AG10803 (cell line): ENCODE data around the gene NPIPA1.
"Not testable (repeated sequence)": the region's sequence is repeated elsewhere in the genome, so short reads cannot be mapped to it uniquely, and the experiment has no call there.

Experiments used
- DNase-seq: peaks from one replicate; pipeline ENCODE4 v3.0.0; 2010; ENCODE audit warnings: low read depth
- H3K4me3 ChIP-seq: 2 replicates; pipeline ENCODE4 v1.5.1; 2011; ENCODE audit warnings: mild to moderate bottlenecking, low read length, control low read depth

NPIPA1 gene

DNA sequence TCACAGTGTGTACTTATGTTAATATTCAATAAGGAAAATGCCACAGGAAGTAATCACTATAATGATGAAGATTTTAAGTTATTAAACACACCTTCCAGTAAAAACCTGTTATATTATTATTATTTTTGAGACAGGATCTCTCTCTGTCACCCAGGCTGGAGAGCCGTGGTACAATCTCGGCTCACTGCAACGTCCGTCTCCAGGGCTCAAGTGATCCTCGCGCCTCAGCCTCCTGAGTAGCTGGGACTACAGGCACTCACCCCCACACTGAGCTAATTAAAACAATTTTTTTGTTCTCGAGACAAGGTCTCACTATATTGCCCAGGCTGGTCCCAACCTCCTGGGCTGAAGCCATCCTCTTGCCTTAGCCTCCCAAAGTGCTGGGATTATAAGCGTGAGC lies 41.0 kb downstream of the NPIPA1 start:
- H3K4me3 ChIP-seq, DNase-seq: not testable (repeated sequence)

DNA sequence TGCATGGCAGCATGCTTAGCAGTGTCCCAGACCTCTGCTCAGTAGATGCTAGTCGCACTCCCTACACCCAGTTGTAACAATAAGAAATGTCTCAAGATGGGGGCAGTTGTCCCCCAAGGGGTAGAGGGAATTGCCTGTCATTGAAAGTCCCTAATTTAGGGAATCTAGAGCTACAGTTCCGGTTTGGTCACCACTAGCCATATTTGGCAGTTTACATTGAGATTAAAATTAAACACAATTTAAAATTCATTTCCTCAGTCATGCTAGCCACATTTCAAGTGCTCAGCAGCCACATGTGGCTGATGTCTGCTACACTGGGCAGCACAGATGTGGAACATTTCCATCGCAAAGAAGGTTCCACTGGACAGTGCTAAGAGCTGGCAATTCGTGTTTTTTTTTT lies 41.7 kb downstream of the NPIPA1 start:
- not testable (repeated sequence) for H3K4me3 ChIP-seq

DNA sequence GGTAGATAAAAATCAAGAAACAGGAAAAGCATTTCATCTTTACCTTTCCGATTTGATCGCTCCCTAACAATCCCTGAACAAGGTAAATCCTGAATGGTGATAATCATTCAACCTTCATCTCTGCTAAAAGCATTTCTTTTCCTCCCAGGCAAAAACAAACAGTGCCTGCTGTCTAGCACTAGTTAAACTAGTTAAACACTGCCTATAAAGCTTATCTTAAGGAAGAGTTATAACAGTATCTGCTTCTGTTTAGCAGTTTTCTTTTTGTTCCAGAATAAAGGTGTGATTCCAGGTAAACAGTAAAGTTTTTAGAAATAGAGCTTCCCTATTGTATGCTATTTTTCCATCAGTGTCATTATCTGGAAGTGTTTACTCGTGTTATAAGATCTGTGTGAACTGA lies 44.0 kb downstream of the NPIPA1 start:
- not testable (repeated sequence) for H3K4me3 ChIP-seq, DNase-seq

More for the DNA sequence above, 41.7 kb downstream of the NPIPA1 start:
- not testable (repeated sequence) for DNase-seq

DNA sequence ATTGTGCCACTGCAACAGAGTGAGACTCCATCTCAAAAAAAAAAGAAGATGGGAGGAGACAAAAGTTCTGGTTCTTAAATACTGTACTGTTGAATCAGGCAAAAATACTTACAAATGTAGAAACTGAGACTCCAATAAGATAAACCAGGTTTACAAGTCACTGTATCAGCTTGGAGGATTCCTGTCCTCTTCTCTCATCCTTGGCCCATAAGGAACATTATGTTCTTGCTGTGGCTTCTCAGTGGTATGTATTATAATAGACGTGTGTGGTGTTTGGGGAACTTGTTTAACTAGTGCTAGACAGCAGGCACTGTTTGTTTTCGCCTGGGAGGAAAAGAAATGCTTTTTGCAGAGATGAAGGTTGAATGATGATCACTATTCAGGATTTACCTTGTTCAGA lies 45.3 kb downstream of the NPIPA1 start:
- not testable (repeated sequence) for H3K4me3 ChIP-seq, DNase-seq

DNA sequence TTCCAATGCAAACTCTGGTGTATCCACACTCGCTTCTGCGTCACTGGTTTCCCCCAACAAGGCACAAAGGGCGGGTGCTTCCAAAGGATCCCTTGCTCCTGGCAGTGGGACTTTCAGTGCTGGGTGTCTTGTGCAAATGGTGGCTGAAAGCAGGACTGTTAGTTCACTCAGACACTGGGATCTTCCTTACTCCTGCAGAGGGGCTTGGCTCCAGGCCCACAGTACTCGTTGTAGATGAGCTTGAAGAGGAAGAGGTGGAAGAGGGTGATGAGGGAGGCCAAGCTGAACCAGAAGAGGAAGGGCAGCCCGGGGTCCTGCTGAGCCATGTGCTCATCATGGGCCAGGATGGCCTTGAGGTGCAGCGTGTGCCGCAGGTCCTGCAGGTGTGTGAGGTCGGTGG lies 50.8 kb downstream of the NPIPA1 start:
- not testable (repeated sequence) for H3K4me3 ChIP-seq, DNase-seq

DNA sequence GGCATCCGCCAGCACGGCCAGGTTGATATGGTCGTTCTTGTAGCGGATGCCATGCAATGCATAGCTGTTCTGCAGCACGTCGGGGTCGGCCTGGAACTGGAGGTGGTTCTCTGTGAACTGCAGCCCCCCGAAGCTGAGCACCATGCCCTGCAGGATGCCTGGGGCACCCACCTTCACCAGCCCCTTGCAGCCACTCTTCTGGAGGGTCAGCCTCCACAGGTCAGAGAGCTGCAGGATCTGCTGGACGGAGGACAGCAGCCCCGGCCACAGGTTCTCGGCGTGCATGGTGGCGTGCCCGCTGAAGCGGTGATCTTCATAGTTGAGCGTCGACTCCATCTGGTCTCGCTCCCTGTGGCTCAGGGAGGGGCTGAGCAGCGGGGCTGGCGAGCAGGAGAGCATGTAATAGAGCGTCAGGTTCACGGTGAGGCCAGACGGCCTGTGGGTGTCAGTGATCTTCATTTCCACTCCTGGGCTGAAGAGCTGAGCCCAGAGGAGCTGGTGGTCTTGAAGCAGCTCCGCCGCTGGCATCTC lies 51.5 kb downstream of the NPIPA1 start:
- DNase-seq, H3K4me3 ChIP-seq: not testable (repeated sequence)

DNA sequence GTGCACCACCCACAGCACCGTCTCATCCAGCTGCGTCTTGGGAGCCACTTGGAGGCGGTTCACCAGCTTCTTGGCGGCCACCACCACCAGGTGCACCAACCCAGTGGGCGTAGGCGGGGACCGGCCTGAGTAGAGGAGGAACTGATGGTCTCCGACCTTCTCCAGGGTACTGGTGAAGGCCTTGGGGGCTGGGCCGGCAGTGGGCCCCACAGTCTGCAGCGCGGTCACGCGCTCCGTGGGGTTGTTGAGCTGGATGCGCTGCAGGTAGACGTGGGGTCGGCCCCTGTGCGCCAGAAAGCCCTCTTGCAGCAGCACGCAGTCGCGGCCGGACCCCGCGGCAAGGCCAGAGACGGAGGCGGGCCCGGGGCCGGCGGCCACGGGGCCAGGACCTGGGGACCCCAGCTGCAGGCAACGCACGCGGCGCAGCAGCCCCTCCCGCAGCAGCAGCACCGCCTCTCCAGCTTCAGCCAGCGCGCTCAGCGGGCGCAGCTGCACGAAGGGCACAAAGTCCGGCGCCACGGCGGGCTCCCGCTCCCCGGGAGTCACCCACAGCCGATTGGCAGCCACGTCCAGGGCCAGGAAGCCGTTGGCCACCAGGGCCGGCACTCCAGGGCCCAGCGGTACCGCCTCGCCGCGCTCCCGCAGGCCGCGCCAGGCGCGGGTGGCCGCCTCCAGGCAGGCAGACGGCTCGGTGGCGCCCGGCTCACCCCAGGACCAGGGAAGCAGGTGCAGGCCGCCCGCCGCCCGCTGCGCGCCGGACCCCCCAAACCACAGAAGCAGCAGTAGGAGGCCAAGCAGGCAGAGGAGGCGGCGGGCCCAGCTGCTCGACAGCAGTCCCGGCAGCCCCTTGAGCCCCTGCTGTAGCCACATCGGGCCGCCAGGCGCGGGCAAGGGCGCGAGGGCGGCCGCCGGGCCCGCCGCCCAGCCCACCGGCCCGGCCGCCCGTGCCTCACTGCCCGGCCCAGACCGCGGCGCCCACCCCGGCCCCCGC lies 52.3 kb downstream of the NPIPA1 start:
- H3K4me3 ChIP-seq, DNase-seq: not testable (repeated sequence)

DNA sequence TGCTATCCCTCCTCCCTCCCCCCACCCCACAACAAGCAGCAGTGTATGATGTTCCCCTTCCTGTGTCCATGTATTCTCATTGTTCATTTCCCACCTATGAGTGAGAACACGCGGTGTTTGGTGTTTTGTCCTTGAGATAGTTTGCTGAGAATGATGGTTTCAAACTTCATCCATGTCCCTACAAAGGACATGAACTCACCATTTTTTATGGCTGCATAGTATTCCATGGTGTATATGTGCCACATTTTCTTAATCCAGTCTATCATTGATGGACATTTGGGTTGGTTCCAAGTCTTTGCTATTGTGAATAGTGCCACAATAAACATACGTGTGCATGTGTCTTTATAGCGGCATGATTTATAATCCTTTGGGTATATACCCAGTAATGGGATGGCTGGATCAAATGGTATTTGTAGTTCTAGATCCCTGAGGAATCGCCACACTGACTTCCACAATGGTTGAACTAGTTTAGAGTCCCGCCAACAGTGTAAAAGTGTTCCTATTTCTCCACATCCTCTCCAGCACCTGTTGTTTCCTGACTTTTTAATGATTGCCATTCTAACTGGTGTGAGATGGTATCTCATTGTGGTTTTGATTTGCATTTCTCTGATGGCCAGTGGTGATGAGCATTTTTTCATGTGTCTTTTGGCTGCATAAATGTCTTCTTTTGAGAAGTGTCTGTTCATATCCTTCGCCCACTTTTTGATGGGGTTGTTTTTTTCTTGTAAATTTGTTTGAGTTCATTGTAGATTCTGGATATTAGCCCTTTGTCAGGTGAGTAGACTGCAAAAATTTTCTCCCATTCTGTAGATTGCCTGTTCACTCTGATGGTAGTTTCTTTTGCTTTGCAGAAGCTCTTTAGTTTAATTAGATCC lies 56.3 kb downstream of the NPIPA1 start:
- not testable (repeated sequence) for DNase-seq, H3K4me3 ChIP-seq

DNA sequence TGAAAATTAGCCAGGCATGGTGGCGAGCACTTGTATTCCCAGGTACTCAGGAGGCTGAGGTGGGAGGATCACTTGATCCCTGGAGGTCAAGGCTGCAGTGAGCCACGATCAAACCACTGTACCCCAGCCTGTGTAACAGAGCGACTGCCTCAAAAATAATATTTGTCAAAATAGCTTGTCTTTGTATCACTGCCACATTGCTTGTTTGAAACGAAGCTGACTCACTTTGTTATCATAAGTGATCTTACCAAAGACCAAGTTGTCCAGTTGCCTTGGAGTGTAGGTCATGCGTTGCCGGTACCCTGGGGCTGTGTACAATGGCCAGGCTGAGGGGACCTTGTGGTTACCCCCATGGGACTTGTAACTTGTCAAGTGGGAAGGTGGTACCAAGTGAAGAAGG lies 59.5 kb downstream of the NPIPA1 start:
- DNase-seq, H3K4me3 ChIP-seq: not testable (repeated sequence)

DNA sequence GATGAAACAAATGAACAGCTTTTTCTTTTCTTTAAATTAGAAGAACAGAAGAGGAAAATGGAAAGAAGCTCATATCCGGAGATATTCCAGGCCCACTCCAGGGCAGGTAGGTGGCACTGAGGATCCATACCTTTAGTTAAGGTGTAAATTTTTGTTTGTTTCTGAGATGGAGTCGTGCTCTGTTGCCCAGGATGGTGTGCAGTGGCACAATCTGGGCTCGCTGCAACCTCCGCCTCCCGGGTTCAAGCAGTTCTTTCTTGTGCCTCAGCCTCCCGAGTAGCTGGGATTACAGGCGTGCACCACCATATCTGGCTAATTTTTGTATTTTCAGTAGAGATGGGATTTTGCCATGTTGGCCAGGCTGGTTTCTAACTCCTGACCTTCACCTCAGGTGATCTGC lies 61.1 kb downstream of the NPIPA1 start:
- not testable (repeated sequence) for DNase-seq, H3K4me3 ChIP-seq

DNA sequence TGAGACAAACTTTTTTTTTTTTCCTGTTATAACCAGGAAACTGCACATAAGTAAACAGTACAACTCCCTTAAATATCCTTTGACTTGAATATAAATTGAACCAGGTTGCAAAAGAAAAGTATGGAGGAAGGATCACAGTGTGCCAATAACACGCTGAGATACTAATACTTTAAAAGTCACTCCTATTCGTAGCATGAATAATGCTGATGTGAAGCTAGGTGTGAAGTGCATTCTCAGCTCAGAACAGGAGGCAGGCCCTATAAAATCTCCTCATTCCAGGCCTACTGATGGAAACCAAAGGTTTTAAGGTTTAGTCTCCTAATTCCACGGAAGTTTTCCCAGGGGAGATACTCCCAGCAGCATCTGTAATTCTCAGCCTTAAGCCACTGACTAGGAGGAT lies 62.6 kb downstream of the NPIPA1 start:
- H3K4me3 ChIP-seq, DNase-seq: not testable (repeated sequence)
